Neutrophil (primary cell): Measurements from ENCODE around the gene SUPT7L.

Experiments used
- H3K27ac ChIP-seq: fragments of 200-600 bp; sonication (generic); 2 replicates; pipeline ENCODE4 v1.5.1; 2016; ENCODE audit warnings: mild to moderate bottlenecking, moderate library complexity
- H3K27me3 ChIP-seq: fragments of 200-600 bp; sonication (generic); 2 replicates; pipeline ENCODE4 v1.6.0; 2016; ENCODE audit warnings: mild to moderate bottlenecking
- H3K36me3 ChIP-seq: fragments of 200-600 bp; sonication (generic); 2 replicates; pipeline ENCODE4 v1.5.1; 2017
- H3K4me1 ChIP-seq, 2 experiments: fragments of 200-600 bp in 1 of 2; sonication (generic) in 1 of 2; 1 replicate in 1 of 2; 2 replicates in 1 of 2; pipeline versions ENCODE4 v1.5.1 to v1.6.1; 2013 to 2016; ENCODE audit warnings: low read depth in 1 of 2, low read length in 1 of 2, mild to moderate bottlenecking in 1 of 2, moderate library complexity in 1 of 2; ENCODE audit not compliant: control insufficient read depth in 1 of 2, insufficient read depth in 1 of 2
- H3K4me3 ChIP-seq, 2 experiments: fragments of 200-600 bp in 1 of 2; sonication (generic) in 1 of 2; 1 replicate in 1 of 2; 2 replicates in 1 of 2; pipeline ENCODE4 v1.5.1; 2013 to 2016; ENCODE audit warnings: low read depth in 1 of 2, low read length in 1 of 2, mild to moderate bottlenecking in 1 of 2, moderate library complexity in 1 of 2
- H3K9me3 ChIP-seq: fragments of 200-600 bp; sonication (generic); 2 replicates; pipeline ENCODE4 v1.5.1; 2016
- CTCF ChIP-seq: fragments of 200-600 bp; sonication (generic); IDR thresholded peaks from 2 replicates; pipeline ENCODE4 v1.5.1; 2016; ENCODE audit warnings: antibody characterized with exemption

SUPT7L gene

GRCh38 chr2:27705851-27706622 is 42.6 kb upstream of the SUPT7L start:
- Histone ChIP-seq H3K4me3 (no peak overlapping the region), H3K9me3 (no peaks in the 10 kb centered on the region), H3K36me3 (no peaks in the 10 kb centered on the region), H3K4me1 (peaks cover 11 to 18% of the 10 kb centered on the region in 2 experiments), H3K27me3 (no peaks in the 10 kb centered on the region), H3K27ac (no peak overlapping the region)
- no peak for TF ChIP-seq CTCF

- no peak for TF ChIP-seq CTCF
- no peaks in the 10 kb centered on the region for H3K36me3 ChIP-seq
- no peaks in the 10 kb centered on the region for H3K27me3 ChIP-seq
- H3K4me3 ChIP-seq, result no peak overlapping the region
- no peaks in the 10 kb centered on the region for H3K9me3 ChIP-seq
- H3K27ac ChIP-seq, result no peak overlapping the region
- H3K4me1 ChIP-seq, result peaks cover 11 to 18% of the 10 kb centered on the region in 2 experiments
These were observed 41.0 kb upstream of the SUPT7L start for GRCh38 chr2:27704342-27704876.

- Histone ChIP-seq H3K27me3 (no peaks in the 10 kb centered on the region), H3K4me3 (no peak overlapping the region), H3K4me1 (peaks cover 11 to 18% of the 10 kb centered on the region in 2 experiments), H3K27ac (no peak overlapping the region), H3K9me3 (no peaks in the 10 kb centered on the region), H3K36me3 (peaks cover 4% of the 10 kb centered on the region)
- peak; percentile 83 for TF ChIP-seq CTCF
These were observed 40.4 kb upstream of the SUPT7L start for GRCh38 chr2:27703638-27704341.

- H3K27me3 ChIP-seq, result no peaks in the 10 kb centered on the region
- no peak for TF ChIP-seq CTCF
- H3K4me3 ChIP-seq, result no peak overlapping the region
- no peaks in the 10 kb centered on the region for H3K9me3 ChIP-seq
- H3K36me3 ChIP-seq, result peaks cover 17% of the 10 kb centered on the region
- no peak overlapping the region for H3K27ac ChIP-seq
- peaks cover 11 to 18% of the 10 kb centered on the region in 2 experiments for H3K4me1 ChIP-seq
These were observed 38.9 kb upstream of the SUPT7L start for GRCh38 chr2:27702302-27702701.

- H3K27me3 ChIP-seq, result no peaks in the 10 kb centered on the region
- peaks cover 11 to 18% of the 10 kb centered on the region in 2 experiments for H3K4me1 ChIP-seq
- no peak for TF ChIP-seq CTCF
- H3K36me3 ChIP-seq, result peaks cover 23% of the 10 kb centered on the region
- no peaks in the 10 kb centered on the region for H3K9me3 ChIP-seq
- no peak overlapping the region for H3K27ac ChIP-seq
- H3K4me3 ChIP-seq, result no peak overlapping the region
These were observed 38.3 kb upstream of the SUPT7L start for GRCh38 chr2:27701676-27702075.
